HG02642 (cell line): ENCODE measurements around the gene DMBT1.

Experiments
- ATAC-seq: cut with Tn5 transposase; IDR thresholded peaks from one replicate; pipeline ENCODE4 v1.9.1; 2021; ENCODE audit warnings: mild to moderate bottlenecking; ENCODE audit not compliant: unreplicated experiment, poor library complexity

DMBT1 gene

DNA sequence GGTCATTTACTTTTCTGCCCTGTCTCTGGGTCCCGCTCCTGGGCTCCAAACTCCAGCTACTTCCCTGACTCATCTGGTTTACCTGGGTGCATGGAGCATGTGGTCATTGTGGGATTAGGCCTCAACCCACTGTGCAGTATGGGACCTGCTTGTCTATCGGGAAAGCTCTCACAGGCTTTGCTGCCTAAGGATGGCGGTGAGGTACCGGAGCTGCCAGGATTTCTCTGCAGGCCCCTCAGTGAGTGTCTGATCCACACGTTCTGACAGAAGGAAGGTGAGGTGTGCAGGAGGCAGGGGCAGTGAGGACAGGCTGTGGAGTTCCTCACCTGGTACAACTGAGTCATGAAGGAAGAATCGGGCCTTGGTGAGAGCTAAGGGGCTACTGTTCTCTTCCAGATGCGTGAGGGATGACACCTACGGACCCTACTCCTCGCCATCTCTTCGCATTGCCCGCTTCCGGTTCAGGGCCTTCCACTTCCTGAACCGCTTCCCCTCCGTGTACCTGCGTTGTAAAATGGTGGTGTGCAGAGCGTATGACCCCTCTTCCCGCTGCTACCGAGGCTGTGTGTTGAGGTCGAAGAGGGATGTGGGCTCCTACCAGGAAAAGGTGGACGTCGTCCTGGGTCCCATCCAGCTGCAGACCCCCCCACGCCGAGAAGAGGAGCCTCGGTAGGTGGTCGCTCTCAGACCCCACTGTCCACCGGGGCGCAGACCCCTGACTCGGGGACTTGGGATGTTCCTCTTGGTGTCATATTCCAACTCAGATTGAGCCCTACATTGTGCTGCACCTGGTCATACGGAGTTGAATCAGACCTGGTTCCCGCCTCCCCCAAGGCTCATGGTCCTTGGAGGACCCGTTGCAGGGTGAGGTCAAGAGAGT lies 82.4 kb downstream of the DMBT1 start:
- no peak for ATAC-seq

DNA sequence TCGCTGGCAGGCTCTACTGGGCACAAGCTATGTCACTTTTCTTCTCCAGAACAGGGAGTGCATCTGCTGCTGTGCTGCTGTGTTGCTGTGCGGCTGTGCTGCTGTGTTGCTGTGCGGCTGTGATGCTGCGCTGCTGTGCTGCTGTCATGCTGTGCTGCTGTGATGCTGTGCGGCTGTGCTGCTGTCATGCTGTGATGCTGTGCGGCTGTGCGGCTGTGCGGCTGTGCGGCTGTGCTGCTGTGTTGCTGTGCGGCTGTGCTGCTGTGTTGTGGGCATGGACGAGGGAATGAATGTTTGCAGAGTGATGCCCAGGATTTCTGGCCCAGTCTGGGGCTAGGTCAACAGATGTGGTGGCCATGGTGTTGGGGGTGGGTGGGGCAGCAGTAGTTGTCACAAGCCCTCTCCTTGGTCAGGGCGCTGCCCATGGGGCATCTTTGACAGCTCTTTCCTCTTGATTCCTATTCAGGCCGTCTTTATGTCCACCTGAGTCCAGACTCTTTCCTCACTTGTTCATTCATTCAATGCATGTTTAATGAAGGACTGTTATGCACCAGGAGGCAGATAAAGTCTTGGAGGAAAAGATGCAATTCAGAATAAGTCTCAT lies 83.5 kb downstream of the DMBT1 start:
- ATAC-seq = no peak

DNA sequence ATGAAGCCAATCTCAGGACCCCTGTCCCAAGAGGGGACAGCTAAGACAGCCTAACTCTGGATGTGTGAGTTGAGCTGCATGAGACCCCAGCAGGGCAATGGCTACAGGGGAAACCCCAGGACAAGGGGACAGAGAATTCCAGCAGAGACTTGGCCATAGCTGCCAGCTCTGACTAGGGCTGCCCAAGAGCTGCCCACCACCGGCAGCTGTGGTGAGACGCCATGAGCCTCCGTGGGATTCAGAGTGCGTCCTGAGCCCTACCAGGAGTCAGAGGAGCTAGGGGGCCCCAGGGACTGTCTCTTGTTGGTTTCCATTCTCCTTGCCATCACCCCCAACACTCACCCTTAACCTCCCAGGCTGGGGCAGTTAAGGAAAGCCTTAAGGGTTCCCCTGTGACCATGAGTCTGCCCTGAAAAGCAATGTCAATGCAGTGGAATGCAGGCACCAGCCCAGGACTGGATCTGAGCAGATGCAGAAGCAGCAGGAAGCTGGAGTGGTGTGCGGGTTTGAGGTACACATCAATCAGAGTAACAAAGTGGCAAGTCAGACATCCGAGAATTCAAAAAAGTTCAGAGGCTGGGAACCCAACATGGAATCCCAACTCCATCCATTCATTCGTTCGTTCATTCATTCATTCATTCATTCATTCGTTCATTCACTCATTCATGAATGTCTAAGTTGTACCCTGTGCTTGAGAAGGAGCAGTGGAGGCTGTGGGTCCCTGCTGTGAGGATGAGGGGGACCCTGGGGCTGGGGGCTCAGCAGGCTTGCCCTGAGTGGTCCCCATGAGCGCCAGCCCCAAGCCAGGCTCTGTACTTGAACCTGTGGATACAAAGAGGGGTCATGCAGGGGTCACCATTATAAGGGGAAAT lies 86.2 kb downstream of the DMBT1 start:
- ATAC-seq = no peak

DNA sequence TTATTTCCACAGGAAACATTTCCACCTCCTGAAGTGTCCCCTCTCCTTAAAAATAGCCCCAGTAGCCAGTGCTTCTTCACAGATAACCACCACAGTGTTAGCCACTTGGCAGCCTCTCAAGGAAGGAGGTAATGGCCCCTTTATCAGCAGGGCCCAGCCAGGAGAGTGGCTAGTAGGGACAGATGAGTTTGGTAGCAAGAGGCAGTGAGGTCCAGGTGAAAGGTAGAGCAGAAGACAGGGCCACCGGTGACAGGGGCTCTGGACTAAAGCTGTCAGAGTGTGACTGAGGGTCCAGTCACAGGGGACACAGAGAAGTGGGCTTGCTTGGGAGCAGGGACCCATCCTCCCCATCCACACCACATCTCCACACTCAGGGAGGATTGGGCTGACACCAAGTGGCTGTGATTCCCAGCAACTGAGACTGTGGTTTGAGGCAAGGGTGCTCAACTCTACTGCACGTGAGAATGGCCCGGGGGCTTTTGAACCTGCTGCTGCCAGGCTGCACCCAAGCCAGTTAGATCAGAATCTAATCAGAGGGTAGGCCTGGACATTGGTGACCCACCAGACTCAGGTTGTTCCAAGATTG lies 86.9 kb downstream of the DMBT1 start:
- ATAC-seq = no peak

DNA sequence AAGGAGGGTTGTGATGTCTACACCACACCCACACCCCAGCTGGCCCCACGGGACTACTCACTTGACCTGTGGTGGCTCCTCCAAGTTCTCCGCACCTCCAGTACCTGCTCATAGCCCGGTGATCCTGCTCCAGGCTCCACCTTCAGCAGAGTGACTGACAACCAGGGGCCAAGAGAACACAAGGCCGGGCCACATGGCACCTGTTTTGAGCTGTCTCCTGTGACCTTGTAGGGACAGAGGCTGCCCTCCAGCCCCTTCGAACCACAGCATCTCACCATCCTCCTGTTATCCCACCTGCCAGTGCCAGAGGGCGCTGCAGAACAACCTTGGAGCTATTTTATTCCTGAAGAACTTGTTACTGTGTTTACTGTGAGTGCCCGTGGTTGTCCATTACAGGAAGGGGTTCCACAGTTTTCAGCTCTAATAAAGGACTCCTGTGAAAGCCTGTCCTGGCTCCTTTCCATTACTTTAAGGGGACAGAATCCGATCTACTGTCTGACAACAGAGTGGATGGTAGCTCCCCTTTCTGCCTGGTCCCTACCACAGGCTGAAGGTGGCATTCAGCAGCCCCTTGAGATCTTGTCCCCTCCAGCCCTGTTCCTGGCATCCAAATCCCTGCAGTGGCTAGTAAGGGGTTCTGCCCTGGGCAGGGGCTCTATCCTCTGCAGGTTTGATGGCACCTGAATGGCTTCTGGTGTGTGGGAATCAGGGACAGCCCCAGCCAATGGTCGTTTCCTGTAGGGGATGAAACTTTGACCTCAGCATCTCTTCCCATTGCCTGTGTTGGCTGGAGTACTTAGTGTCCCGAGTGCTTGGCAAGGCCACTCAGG lies 88.3 kb downstream of the DMBT1 start:
- ATAC-seq = no peak

DNA sequence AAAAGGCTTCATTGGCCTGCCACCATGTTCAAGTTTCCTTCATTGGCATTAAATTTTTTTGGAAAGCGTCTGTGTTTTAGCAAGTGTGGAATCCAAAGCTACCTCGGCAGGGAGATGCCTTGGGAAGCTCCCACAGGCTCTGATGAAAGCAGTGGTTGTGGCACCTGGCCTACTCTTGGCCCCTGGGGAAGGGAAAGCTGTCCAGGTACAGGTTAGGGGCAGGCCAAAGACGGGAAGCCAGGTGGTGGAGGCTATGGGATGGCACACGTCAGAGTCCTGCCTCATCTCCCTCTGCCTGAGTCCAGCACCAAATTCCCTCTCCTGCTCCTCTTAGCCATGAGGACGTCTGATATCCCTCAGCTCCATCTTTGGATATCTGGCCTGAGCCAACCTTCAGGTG lies 89.3 kb downstream of the DMBT1 start:
- ATAC-seq = no peak

DNA sequence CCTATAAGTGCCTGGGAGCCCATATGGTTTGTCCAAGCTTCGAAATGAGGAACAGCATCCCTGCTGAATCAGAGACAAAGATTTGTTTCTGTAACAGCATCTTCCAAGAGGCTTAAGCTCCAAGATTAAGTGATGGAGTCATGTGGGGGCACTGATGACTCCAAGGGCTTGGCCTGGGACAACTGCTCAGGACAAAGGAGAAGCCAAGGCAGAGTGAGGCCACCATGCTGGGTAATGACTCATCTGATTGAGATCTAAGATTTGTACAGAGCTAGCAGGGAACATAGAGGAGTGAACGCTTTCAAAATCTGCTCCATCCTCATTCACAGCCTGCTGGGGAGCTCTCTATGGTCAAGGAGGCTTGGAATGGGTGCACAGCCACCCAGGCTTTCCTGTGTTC lies 89.8 kb downstream of the DMBT1 start:
- no peak for ATAC-seq

DNA sequence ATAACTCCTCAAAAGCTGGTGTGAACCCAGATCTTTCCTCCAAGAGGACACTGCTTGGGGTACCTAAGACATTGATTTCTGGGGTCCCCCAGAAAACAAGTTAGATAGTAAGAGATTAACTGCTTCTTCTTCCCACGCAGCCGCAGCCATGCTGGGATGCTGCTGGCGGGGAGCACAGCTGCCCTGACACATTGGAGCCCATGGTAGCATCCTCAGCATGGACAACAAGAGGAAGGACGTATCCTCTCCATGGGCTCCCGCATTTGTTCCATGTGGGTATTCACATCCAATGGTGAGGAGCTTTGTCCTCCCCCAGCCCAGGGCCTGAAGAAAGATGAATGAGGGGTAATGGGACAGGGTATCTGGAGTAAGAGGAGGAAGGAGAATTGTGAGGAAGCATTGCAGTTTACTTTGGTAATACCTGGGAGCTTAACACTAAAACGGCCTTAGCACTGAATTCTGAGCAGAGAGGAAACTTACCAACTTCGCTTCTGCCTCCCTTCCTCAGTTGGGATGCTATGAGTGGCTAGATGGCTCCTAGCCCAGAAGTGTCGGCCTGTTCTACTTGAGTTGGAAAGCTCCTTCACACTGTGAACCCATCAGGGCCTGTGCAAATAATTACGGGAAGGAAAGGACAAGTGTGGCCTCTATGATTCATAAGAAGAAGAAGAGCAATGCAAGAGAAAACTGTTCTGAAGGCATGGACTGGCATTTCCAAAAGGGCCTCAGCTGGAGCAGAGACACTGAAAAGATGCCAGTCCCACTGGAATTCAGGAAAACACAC lies 95.2 kb downstream of the DMBT1 start:
- no peak for ATAC-seq

DNA sequence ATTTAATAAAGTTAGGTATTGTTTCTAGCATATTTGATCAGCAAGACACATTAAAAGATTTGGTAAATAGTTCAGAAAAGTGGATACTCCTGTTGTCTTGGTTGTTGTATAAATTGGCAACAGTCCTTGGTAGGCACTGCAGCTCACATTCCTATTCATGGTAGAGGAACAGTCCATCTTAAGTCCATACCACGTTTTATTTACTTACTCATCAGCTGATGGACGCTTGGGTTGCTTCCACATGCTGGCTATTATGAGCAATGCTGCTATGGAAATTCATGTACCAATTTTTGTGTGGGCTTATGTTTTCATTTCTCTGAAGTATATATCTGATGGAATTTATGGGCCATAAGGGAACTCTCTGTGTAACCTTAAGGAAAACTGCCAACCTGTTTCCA lies 95.8 kb downstream of the DMBT1 start:
- no peak for ATAC-seq

DNA sequence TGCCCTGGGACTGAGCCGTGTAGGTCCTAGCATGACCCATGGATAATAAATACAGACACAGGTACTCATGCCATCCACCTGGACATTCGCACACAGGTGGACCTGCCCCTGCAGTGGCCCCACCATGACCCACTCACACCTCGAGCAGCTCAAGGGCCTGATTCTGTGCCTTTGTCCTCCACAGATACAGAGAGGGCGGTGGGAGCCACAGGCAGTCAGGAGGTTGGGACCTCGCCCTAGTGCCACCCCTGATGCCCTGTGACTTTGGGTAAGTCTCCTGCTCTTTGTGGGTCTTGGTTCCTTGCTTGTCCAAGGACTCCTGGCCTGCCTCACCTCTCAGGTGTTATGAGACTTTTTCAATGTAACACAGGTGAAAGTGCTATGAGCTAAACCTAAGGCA lies 96.2 kb downstream of the DMBT1 start:
- ATAC-seq = no peak

DNA sequence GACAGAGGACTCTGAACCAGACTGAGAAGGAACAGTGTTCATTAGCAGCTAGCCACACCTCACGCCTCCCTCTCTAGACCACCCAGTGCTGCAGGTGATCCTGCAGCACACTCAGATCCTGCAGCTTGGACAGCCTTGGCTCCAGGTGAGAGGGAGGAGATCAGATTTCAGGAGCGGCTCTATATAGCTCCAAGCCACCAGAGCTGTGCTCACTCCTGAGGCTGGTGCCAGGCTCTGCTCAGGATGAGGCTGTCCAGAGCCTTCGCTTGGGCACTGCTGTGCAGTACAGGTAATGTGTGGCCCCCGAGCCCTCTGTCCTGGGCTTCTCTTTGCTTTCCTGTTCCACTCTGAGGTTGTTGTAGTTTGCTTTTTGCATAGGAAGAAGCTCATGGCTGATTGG lies 96.7 kb downstream of the DMBT1 start:
- no peak for ATAC-seq

DNA sequence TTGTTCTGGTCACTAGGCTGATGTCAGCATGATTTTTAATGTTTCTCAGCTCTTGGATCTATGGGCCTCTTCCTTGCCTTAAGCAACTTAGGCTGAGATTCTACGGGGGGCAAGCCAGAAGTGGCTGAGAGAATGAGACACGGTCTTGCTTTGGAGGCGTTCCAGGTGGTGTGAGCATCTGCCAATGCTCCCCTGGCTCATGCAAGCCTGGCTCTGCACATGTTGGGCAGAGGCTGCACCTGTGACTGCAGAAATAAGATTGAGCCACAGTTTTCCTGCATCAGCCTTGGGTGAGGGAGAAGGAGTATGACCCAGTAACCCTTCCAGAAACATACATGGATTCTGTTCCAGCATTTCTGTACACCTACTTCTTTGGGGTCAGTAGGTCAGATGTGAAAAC lies 97.2 kb downstream of the DMBT1 start:
- ATAC-seq = no peak

DNA sequence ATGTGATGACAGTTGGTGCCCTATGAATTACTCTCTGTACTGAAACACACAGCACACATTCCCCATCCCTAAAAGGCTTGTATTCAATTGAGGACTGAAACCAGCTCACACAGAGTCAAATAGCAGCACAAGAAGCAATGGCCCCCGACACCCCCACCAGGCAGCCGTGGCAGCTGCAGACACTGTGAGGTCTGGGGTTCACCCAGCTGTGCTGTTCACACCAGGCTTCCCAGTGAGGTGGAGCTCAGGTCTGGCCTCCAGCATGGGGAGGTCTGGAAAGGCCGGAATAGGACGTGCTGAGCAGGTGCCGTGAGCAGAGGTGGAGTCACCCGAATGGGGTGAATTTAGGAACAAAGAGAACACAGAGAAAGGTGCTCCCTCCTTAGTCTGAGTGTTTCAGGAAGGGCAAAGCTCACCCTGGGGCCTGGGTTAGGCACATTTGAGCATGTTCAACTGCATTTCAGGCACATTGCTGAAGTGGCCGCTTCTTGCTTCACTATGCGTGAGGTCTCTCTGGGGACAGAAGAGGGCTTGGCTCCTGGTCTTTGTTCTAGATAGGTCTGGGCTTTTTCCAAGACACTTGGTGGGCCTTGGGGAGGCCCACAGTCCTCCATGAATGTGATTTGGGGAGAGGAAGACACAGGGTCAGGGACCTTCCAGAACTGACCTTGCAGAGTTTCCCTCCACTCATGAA lies 97.9 kb downstream of the DMBT1 start:
- ATAC-seq = no peak

DNA sequence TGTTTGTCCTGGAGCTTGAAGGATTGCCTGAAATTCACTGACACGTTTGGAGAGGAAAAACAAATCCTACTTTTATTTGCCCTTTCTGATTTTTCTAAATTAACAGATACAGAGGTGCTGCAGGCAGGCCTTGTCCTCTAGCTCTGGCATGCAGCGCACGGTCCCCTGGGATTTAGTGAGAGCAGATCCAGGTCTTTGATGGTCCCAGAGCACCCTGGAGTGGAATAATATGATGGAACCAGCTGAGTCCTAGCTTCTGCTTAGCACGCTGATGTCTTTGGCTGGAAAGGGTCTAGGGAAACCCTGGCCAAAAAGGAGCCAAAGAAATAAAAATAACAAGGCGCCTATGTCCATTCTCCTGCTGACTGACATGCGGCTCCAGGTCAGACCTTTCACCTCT lies 98.6 kb downstream of the DMBT1 start:
- ATAC-seq = no peak

DNA sequence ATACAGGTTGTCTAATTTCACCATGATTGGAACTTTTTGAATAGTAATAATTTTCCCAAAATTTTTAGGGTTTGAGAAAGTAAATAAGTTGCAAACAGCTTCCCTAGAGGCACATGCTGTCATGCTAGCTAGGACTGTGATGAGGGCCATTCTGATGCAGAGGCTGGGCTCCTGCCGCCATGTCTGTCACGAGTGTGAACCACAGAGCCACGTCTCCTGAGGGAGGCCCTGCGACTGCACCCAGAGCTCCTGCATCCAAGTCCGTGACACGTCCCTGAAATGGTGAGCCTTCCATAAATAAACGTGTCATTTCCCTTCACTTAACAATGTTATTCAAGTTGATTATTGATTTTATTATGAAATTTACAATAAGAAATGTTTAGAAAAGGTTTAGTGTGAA lies 99.1 kb downstream of the DMBT1 start:
- no peak for ATAC-seq

DNA sequence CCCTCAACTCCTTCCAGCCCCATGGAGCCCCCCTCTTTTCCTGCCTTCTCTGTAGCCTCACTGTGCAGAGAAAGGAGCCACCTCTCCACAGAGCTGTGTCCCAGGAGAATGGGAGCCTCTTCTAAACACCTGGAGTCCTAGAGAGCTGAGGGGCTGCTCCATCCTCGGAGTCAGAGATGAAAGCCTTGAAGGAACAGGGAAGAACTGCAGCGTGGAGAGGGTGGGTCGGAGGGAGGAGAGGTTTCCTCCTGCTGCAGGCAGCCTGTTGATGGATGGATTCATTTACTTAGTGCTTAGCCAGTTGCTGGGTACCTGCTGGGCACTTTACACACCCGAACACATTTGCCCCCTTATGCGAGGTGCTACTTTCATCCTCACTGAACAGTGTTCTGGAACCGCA lies 100.1 kb downstream of the DMBT1 start:
- no peak for ATAC-seq

DNA sequence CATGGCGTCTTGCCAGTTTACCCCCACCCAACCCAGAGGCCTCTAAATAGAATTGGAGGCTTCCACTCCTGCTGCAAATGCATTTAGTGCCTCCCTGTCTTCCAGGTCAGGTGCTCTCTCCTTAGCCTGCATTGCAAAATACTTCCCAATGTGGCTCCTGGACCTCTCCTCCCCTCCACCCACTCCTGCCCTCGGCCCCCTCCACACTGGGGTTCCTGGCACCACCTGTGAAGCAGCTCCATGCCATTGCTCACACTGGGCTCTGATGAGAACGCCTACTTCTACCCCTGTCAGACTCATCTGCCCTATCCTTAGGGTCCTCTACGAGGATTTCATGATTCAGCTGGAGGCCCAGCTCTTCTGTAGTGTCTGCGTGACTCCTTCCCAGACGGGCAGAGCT lies 101.7 kb downstream of the DMBT1 start:
- no peak for ATAC-seq

DNA sequence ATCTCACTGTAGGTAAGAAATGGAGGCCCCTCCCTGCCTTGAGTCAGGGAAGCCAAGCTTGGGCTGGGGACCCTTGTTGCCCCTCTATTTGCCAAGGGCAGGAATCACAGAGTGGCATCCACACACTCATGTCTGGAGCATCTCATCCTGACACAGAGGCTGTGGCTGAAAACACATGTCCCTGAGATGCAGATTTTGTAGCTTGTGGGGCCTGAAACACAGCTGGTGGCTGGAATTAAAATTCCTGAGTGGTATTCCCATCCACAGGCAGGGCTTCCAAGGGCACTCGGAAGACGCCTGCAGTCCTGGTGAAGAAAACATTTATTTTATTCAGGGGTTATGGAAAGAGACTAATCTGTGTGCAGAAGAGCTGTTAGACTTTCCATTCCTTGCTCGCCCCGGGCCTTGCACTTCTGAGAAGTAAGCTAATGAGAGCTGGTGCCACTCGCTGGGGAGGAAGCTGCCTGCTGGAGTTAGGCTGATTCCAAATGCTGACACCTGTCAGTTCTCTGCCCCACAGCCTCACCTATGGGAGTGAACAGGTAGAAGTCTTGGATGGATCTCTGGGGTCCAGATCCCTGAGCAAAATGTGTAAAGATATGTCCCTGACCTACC lies 103.1 kb downstream of the DMBT1 start:
- ATAC-seq = no peak
